ENCODE results near the gene CD22.
"Not testable (repeated sequence)": the region's sequence is repeated elsewhere in the genome, so short reads cannot be mapped to it uniquely, and the experiment has no call there.

- not testable (repeated sequence) for TF ChIP-seq CTCF (IDR thresholded peaks at IDR 0.05; ENCODE audit: low read depth, low read length, missing input control); TAF1 (conservative IDR thresholded peaks at IDR 0.05)
Measured at GRCh38 chr19:35359395-35359794, 30.4 kb downstream of the CD22 start.
